SW480 (cell line): ENCODE data around the gene IGLON5.

Experiments used
- DNase-seq: peaks from one replicate; pipeline ENCODE4 v3.0.0-alpha.2; 2016; ENCODE audit warnings: low spot score

The IGLON5 gene

DNA sequence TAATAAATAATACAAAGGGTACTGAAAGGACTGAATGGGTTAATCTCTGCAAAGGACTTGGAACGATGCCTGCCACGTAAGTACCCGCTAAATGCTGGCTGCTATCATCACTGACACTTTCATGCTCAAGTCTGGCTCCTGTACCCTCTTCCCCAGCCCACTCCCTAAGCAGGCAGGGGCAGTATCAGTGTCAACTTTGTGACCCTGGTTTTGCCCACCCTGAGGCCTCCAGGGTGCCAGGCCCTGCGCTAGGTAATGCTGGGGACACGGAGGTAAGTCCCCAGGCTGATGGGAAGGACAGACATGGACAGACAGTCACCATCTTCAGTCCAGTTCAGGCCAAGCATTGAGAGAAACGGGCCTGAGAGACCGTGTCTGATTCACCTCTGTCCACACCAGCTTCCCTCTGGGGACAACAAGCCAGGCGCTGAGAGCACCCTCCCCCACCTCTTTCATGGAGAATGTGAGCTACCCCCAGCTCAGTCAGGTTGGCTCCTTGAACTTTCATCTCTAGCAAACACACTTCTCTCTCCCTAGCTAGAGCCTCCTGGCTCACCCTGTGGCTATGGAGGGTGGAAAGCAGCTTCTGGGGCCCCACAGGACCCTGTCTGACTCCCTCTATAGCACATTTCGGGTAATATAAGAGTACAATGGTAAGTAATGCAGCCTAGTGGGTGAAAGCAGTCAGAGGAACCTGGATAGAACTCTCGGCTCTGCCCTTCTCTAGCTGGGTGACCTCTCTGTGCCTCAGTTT lies 53.9 kb downstream of the IGLON5 start:
- DNase-seq, result peak; percentile 48

DNA sequence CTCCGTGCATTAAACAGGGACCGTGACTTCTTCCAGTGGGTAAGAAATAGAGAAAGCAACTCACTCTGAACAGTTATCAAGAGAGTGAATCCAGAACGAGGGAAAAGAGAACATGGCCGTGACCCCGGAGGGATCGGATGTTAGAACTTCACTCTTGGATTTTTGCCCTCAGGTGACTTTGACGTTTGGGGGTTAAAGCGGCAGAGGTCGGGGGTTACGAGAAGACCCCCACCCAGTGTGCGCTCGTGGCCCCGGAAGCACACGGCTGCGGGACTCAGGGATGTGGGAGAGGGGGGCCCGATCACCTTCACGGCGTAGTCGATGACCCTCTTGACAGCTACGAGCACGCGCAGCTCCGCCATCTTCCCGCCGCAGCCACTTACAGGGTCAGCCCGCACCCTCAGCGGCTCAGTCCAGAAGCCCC lies 54.5 kb downstream of the IGLON5 start, which contains the start of gene ETFB:
TSS of gene ETFB (minus strand) at position 424 of the 424 bp plus-strand sequence. CDS start at position 362, 62 bp downstream.
- DNase-seq, result no peak

DNA sequence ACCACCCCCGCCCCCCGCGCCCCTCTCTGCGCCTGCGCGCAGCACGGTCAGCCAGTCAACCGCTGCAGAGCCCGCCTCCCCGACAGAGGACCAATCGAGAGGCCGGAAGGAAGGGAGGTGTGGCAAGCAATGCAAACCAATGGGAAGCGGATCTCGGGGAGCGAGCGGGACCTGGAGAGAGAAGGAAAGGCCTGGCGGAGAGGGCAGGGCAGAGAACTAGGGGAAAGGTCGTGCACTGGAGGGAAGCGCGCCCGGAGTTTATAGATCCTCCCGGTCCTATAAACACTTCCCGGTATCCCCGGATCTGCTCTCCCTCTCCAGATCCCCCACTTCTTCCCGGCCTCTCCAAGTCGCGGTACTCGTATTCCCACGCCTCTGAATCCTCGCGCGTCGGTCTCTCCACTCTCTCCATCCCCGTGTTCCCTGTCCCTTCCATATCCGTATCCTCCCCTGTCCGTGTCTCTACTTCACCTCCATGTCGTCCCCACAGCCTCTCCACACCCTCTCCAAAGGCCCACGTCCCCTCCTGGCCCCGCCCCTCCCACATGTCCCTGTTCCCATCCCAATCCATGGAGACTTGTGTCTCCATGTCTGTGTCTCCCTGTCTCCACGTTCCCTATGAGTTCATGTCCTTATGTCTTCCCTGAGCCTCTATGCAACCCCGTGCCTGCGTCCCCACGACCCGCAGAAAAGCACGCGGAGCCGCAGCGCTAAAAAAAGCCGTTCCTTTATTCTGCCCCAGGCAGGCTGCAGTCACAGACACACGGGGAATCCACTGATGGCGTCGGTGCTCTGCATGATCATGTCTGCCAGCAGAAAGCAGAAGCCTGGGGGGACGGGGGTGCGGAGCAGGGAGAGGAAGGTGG lies 55.2 kb downstream of the IGLON5 start:
- DNase-seq, result peak; percentile 100

DNA sequence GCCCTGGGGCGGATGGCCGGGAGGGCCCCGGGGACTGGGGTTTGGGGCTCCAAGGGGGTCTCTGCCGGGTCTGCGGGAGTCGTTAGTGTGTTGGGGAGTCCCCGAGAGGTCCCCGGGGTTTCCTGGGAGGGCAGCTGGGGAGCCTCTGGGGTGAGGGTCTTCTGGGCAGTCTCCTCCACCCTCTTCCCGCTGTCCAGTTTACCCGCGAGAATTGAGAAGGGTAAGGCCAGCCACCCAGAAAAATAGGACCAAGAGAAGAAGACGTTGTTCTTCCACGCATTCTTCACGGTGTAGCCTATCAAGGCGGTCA lies 55.8 kb downstream of the IGLON5 start:
- no peak for DNase-seq

DNA sequence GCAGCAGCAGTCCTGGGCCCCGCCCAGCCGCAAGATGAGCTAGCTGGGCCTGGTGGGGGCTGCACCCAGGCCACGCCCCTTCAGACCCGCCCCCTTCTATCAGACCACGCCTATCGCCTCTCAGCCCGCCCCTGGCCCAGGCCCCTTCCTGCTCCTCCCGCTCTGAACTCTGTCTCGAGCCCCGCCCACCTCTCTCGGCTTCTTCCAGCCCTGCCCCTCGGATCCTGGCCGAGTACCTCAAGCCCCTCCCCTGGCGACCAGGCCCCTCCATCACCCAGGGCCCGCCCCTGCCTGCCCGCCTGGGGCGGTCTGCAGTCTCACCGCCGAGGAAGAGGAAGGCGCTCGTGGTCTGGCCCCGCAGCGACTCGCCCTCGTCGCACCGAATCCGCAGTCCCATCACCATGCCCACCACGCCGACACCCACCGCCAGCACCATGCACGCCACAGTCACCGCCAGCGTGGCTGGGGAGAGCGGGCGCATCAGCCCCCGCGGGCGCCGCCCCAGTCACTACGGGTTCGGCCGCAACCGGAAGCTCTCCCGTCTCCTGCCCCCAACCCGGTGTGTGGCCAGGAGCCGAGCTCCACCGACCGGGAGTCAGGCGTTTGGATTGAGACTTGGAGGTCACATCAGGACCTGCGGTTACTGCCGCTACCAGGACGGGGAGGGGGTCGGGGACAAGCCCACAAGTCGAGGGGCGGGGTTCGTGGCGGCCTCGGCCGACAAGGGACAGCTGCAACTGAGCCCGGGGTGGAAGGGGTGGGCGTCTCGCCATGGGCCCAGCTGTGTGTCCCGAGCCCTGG lies 56.3 kb downstream of the IGLON5 start:
- peak; percentile 99 for DNase-seq

DNA sequence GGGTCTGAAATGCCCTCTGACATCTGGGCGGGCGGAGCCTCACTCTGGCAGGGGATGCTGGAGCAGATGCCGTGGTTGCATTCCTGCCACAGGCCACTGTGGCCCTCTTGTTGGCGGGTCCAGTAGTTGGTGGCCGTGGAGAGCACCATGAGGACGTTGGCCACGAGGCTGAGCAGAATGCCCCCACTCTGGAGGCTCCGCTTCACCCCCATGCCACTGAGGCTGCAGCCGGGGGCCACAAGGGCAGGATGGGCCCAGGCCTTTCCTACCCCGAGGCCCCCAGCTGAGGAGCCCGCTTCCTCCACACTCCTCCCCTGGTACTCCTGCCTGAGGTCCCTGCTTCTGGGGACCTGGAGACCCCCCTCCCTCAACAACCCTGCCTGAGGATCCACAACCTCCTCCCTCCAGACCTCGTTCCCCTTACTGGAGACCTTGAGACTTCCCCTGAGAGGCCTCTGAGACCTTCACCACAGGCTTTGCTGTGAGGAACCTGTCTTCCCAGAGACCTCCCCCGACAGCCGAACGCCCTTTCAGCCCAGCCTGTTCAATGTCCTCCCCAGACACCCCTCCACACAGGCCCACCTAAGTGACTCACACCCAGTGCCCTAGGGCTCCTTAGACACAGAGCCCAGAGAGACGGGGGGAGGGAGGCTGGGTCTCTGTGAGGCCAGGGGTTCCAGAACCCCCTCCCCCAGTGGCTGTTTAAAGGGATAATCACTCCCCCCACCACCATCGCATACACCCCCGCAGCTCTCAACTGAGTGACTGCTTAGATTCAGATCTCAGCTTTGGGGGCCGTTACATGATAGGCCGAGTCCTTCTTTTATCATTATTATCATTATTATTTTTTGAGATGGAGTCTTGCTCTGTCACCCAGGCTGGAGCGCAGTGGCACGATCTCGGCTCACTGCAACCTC lies 57.2 kb downstream of the IGLON5 start, which contains the start of gene CLDND2:
TSS of gene CLDND2 (minus strand) at position 638 of the 917 bp plus-strand sequence. CDS start at position 212, 426 bp downstream.
- peak; percentile 25 for DNase-seq

DNA sequence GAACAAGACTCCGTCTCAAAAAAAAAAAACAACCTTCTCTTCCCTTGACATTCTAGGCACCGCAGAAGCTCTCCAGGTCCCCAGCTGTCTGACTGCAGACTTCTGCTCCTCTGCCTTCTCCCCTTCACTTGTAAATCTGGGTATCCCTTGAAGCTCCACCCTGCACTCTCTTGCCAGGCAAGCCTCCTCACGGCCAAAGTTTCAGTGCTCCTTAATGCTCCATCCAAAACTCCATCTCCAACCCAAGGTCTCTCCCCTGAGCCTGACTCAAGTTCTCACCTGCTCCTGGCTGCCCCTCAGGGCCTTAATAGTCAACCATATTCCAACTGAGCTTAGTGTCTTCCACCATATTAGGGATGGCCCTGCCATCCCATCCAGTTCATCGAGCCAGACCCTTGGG lies 58.8 kb downstream of the IGLON5 start:
- no peak for DNase-seq

DNA sequence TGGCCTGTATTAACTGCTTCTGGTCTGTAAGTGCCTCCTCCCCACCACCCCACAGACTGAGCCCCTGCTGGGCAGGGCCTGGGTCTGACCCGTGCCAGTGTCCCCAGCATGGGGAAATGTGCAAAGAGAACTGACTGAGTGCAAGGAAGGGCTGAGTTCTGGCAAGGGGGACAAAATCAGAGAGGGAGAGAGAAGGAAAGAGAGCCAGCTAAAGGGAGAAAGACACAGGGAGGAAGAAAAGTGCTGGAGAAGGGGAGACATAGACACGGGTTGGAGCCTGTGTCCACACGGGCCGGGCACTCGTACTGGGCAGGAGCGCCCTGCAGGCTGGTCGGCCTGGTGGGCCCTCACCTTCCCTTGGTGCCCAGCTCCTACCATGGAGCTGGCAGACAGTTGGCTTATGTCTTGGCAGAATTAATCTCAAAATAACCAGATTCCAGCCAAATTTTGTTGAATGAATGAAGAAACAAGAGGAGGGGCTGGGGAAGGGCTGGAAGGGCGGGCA lies 59.8 kb downstream of the IGLON5 start:
- DNase-seq, result no peak

DNA sequence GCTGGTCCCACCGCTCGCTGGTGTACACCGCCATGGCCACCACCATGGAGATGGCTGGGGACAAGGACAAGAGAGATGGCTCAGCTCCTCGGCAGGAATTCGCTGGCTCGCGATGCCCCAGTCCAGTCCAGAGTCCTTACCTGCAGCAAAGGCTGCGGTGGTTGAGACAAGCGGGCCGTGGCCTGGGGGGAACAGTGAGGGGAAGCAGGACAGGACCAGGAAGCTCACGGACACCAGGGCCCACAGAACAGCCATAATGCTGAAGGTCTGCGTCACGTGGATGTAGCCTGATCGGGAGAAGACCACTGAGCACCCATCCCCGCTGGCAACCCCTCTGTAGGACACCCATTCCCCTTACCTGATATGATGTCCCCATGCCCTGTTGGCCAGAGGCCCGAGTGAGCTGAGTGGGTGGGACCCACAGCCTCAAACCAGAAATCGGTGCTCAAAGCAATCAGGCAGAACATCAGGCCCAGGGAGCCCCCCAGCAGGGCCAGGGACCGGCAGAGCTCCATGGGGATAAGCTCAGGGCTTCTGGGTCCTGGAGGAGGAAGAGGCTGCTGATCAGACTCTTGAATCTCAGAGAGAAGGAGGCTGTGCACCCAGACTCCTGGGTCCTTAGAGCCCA lies 60.7 kb downstream of the IGLON5 start:
- DNase-seq, result no peak

DNA sequence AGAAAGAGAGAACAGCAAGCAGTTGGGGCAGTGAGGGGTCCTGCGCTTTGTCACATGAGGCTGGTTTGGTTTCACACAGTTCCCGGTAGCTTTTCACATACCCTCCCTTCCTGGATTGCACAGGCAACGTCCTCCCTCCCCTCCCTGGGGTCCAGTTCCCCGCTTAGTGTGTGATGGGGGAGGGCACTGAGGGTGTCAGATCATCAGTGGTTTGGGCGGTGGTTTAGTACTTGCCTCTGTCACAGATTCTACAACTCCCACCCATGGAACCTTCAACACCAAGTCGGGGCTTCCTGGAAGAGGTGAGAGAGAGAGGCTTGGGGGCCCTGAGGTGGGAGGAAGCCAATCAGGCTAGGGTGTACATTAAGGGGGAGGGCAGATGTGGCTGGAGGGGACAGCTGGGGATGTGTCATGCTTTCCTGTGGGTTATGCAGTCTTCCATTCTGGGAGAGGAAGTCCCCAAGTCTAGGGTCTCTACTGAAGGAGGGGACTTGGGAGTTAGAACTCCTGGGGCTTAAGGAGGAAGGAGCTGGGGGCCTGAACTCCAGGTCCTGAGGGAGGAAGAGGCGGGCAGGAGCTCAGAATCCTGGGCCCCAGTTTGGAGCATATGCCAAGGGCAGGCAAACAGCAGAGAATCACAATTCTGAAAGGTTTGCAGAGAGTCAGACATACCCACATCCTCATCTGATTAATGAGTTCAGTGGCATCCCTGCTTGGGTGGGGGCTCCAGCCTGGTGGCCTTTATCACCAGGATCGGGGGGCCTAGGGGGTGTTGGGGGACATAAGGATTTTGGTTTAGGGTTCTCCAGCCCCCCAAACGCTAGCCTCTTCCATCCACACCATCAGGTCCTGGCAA lies 61.4 kb downstream of the IGLON5 start, which contains the start of gene NKG7:
TSS of gene NKG7 (minus strand) at position 6 of the 856 bp plus-strand sequence. CDS start 119 bp downstream, outside the sequence.
- DNase-seq, result no peak

DNA sequence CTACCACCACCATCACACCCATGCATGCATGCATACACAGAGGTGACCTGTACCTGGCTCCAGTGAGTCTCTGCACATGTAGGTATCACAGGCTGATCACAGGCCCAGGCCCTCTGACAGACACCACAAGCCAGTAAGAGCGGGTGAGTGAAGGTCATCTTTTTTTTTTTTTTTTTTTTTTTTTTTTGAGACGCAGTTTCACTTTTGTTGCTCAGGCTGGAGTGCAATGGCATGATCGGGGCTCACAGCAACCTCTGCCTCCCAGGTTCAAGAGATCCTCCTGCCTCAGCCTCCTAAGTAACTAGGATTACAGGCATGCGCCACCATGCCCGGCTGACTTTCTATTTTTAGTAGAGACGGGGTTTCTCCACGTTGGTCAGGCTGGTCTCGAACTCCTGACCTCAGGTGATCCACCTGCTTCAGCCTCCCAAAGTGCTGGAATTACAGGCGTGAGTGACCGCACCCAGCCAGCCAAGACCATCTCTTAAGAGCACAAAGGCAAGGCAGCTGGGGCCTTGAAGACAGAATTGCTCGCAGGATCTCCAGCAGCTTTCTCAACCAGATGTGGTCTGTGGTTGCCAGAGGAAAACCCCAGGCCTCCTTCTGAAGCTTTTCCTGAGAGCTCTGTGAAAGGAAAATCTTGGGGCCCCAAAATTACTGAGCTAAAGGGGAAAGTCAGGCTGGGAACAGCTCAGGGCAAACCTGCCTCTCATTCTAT lies 64.2 kb downstream of the IGLON5 start:
- no peak for DNase-seq

DNA sequence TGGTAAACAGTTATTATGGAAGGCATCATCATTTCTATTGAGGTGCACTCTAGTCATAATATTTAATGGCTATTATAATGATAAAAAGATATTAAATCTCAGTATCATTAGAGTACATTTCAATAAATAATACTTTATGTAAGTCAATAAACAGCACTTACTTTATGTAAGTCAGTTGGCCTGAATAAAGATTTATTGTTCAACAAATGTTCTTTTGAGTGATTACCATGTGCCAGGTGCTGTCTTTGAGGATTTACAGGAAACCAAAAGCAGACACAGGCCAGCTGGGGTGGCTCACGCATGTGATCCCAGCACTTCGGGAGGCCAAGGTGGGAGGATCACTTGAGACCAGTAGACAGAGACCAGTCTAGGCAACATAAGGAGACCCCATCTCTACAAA lies 66.0 kb downstream of the IGLON5 start:
- no peak for DNase-seq

DNA sequence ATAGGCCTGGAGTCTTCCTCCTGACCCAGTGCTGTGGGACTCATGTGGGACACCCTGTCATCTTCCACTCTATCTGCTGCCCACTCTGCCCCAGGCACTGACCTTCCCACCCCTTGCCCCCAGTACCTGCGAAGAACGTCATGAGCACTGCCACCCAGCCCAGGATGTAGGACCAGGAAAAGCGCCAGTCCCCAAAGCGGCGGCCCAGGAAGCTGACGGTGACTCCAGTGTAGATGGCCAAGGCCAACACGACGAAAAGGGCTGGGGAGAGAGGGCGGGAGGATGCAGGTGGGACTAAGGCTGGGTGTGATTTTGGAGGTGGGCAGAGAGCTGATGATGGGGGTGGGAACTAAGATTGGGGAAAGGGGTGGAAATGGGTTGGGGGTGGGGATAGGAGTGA lies 68.9 kb downstream of the IGLON5 start:
- DNase-seq, result no peak
